Nephron (organoid): ENCODE results near the gene PLCB4.

Source experiments
- H3K27ac Mint-ChIP-seq, 3 experiments: 2 replicates each; pipeline ENCODE4 v1.8.0; 2020; ENCODE audit warnings: mixed read lengths in 3 of 3, mild to moderate bottlenecking in 2 of 3, moderate library complexity in 1 of 3
- H3K27me3 Mint-ChIP-seq: 2 replicates; pipeline ENCODE4 v1.8.0; 2021; ENCODE audit warnings: low read depth, mild to moderate bottlenecking, moderate library complexity, mixed read lengths
- H3K36me3 Mint-ChIP-seq: 2 replicates; pipeline ENCODE4 v1.8.0; 2020; ENCODE audit warnings: low read depth, mixed read lengths
- H3K4me1 Mint-ChIP-seq: 2 replicates; pipeline ENCODE4 v1.8.0; 2020; ENCODE audit warnings: mixed read lengths
- H3K4me3 Mint-ChIP-seq, 3 experiments: 2 replicates each; pipeline ENCODE4 v1.8.0; 2020; ENCODE audit warnings: mild to moderate bottlenecking in 3 of 3, mixed read lengths in 3 of 3, moderate library complexity in 2 of 3
- H3K9me3 Mint-ChIP-seq: 2 replicates; pipeline ENCODE4 v1.8.0; 2020; ENCODE audit warnings: mixed read lengths
- CTCF ChIP-seq, 3 experiments: fragments of 200-600 bp; sonication (generic); IDR thresholded peaks; one replicate each; pipeline ENCODE4 v1.5.0; 2021; ENCODE audit warnings: antibody characterized with exemption in 3 of 3; ENCODE audit not compliant: unreplicated experiment in 3 of 3

Gene PLCB4

GRCh38 chr20:9062066-9062465 is 6.8 kb upstream of the PLCB4 start:
- Mint-ChIP-seq H3K9me3 (no peaks in the 10 kb centered on the region), H3K27me3 (peaks cover 12% of the 10 kb centered on the region), H3K27ac (peak overlapping the region in 1 of 3 experiments; percentile 11), H3K36me3 (no peaks in the 10 kb centered on the region), H3K4me3 (no peak overlapping the region), H3K4me1 (peaks cover 8% of the 10 kb centered on the region)
- no peak for TF ChIP-seq CTCF (IDR thresholded peaks at IDR 0.05; ENCODE audit: unreplicated experiment in 3 of 3)

- H3K9me3 Mint-ChIP-seq = no peaks in the 10 kb centered on the region
- peaks cover 7% of the 10 kb centered on the region for H3K27me3 Mint-ChIP-seq
- peak overlapping the region; percentile 65 to 70 (median 66) for H3K4me3 Mint-ChIP-seq
- H3K36me3 Mint-ChIP-seq = no peaks in the 10 kb centered on the region
- TF ChIP-seq CTCF (IDR thresholded peaks at IDR 0.05; ENCODE audit: unreplicated experiment in 3 of 3) = no peak
- H3K27ac Mint-ChIP-seq = peak overlapping the region; percentile 97 to 99 (median 99)
- peaks cover 18% of the 10 kb centered on the region for H3K4me1 Mint-ChIP-seq
Observed at GRCh38 chr20:9066191-9066590, 2.7 kb upstream of the PLCB4 start.

- Mint-ChIP-seq H3K27me3 (peaks cover 4% of the 10 kb centered on the region), H3K4me1 (peaks cover 32% of the 10 kb centered on the region), H3K9me3 (no peaks in the 10 kb centered on the region), H3K27ac (peak overlapping the region; percentile 97 to 99 (median 99)), H3K36me3 (no peaks in the 10 kb centered on the region), H3K4me3 (peak overlapping the region; percentile 92 to 94 (median 93))
- TF ChIP-seq CTCF (IDR thresholded peaks at IDR 0.05; ENCODE audit: unreplicated experiment in 3 of 3) = peak in 2 of 3 experiments; percentile 3 to 13
Observed at GRCh38 chr20:9068233-9068801, 570 bp upstream of the PLCB4 start.

GRCh38 chr20:9070304-9070703 is 1.4 kb downstream of the PLCB4 start:
- H3K9me3 Mint-ChIP-seq = no peaks in the 10 kb centered on the region
- H3K4me1 Mint-ChIP-seq = peaks cover 32% of the 10 kb centered on the region
- no peak for TF ChIP-seq CTCF (IDR thresholded peaks at IDR 0.05; ENCODE audit: unreplicated experiment in 3 of 3)
- peak overlapping the region in 1 of 3 experiments; percentile 95 for H3K27ac Mint-ChIP-seq
- H3K4me3 Mint-ChIP-seq = peak overlapping the region; percentile 91 to 97 (median 96)
- peaks cover 4% of the 10 kb centered on the region for H3K27me3 Mint-ChIP-seq
- no peaks in the 10 kb centered on the region for H3K36me3 Mint-ChIP-seq

- H3K4me1 Mint-ChIP-seq = peaks cover 24% of the 10 kb centered on the region
- H3K9me3 Mint-ChIP-seq = no peaks in the 10 kb centered on the region
- peaks cover 4% of the 10 kb centered on the region for H3K27me3 Mint-ChIP-seq
- H3K36me3 Mint-ChIP-seq = no peaks in the 10 kb centered on the region
- peak overlapping the region in 2 of 3 experiments; percentile 31 to 53 for H3K4me3 Mint-ChIP-seq
- H3K27ac Mint-ChIP-seq = peak overlapping the region in 1 of 3 experiments; percentile 17
- no peak for TF ChIP-seq CTCF (IDR thresholded peaks at IDR 0.05; ENCODE audit: unreplicated experiment in 3 of 3)
Observed at GRCh38 chr20:9071976-9072726, 3.3 kb downstream of the PLCB4 start.
